ENCODE data around the gene LRRN4CL. TPM values are rescaled to one million over a fixed set of nuclear protein-coding genes. Genes with fewer than 3 reads are reported as not detected.

LRRN4CL gene
- total RNA-seq, 2 experiments from 2014 or later = not detected

- intact Hi-C loops (cut with micrococcal nuclease) = loop anchor here (5.0 kb wide), 1 partner anchor 36 kb away; the partner anchor contains the start of genes EML3 and ROM1
- peaks cover 31% of the 10 kb centered on the region for H3K4me1 Mint-ChIP-seq (ENCODE audit: low read depth)
- no peaks in the 10 kb centered on the region for H3K9me3 Mint-ChIP-seq
- no peak overlapping the region for H3K4me3 Mint-ChIP-seq
- DNase-seq = no peak
- ChIA-PET POLR2A (interaction anchor here (0.6 to 13.3 kb wide), 8 partner anchors 9 to 119 kb away, joined by 3 to 263 read pairs (median 6); partner anchors contain the start of genes BSCL2, C11orf98, CSKMT and GNG3), CTCF (interaction anchor here (1.1 to 1.4 kb wide), 5 partner anchors 17 to 253 kb away, joined by 3 to 4 read pairs (median 3); partner anchors contain the start of genes CSKMT and UQCC3)
- H3K36me3 Mint-ChIP-seq (ENCODE audit: low read depth) = peaks cover 35% of the 10 kb centered on the region
- H3K27ac Mint-ChIP-seq = no peak overlapping the region
- H3K27me3 Mint-ChIP-seq = no peaks in the 10 kb centered on the region
- no peak for TF ChIP-seq CTCF (IDR thresholded peaks at IDR 0.05)
- ATAC-seq = no peak
Observed at GRCh38 chr11:62648185-62648966, 41.0 kb downstream of the LRRN4CL start.

GRCh38 chr11:62647609-62648005 is 41.7 kb downstream of the LRRN4CL start:
- POLR2A ChIA-PET = interaction anchor here (0.6 to 13.3 kb wide), 9 partner anchors 10 to 119 kb away, joined by 3 to 263 read pairs (median 5); partner anchors contain the start of genes BSCL2, C11orf98, CSKMT and GNG3
- peak overlapping the region; percentile 57 for H3K27ac Mint-ChIP-seq
- H3K4me3 Mint-ChIP-seq = no peak overlapping the region

GRCh38 chr11:62646825-62647608 is 42.3 kb downstream of the LRRN4CL start:
- peak overlapping the region; percentile 100 for H3K4me3 Mint-ChIP-seq
- H3K27ac Mint-ChIP-seq = peak overlapping the region; percentile 99
- no peak for ATAC-seq
- H3K36me3 Mint-ChIP-seq (ENCODE audit: low read depth) = peaks cover 39% of the 10 kb centered on the region
- ChIA-PET CTCF (interaction anchor here (1.1 to 1.6 kb wide), 3 partner anchors 47 to 222 kb away, joined by 3 to 4 read pairs (median 3); partner anchors contain the start of gene ZBTB3), POLR2A (interaction anchor here (1.4 to 13.3 kb wide), 10 partner anchors 8 to 208 kb away, joined by 4 to 263 read pairs (median 7); partner anchors contain the start of genes B3GAT3, C11orf98, CSKMT and LBHD1)
- intact Hi-C loops (cut with micrococcal nuclease) = loop anchor here (5.0 kb wide), 1 partner anchor 35 kb away; the partner anchor contains the start of genes EML3 and ROM1
- TF ChIP-seq CTCF (IDR thresholded peaks at IDR 0.05) = no peak
- H3K27me3 Mint-ChIP-seq = no peaks in the 10 kb centered on the region
- no peaks in the 10 kb centered on the region for H3K9me3 Mint-ChIP-seq
- DNase-seq = no peak
- peaks cover 30% of the 10 kb centered on the region for H3K4me1 Mint-ChIP-seq (ENCODE audit: low read depth)

More at GRCh38 chr11:62647609-62648005, 41.7 kb downstream of the LRRN4CL start:
- no peaks in the 10 kb centered on the region for H3K27me3 Mint-ChIP-seq
- DNase-seq = no peak
- H3K36me3 Mint-ChIP-seq (ENCODE audit: low read depth) = peaks cover 40% of the 10 kb centered on the region
- TF ChIP-seq CTCF (IDR thresholded peaks at IDR 0.05) = no peak
- CTCF ChIA-PET = interaction anchor here (1.1 to 1.4 kb wide), 3 partner anchors 18 to 253 kb away, joined by 3 to 4 read pairs (median 3); partner anchors contain the start of gene CSKMT
- intact Hi-C loops (cut with micrococcal nuclease) = loop anchor here (5.0 kb wide), 1 partner anchor 35 kb away; the partner anchor contains the start of genes EML3 and ROM1
- ATAC-seq = no peak
- H3K4me1 Mint-ChIP-seq (ENCODE audit: low read depth) = peaks cover 33% of the 10 kb centered on the region
- H3K9me3 Mint-ChIP-seq = no peaks in the 10 kb centered on the region

GRCh38 chr11:62645946-62646824 is 43.1 kb downstream of the LRRN4CL start, which contains the start of gene GANAB:
Gene GANAB (minus strand): TSS chr11:62646613. CDS start chr11:62646599, 14 bp downstream.
- ATAC-seq = peak; percentile 98
- peak; percentile 100 for DNase-seq
- Mint-ChIP-seq H3K27ac (peak within 1 kb of the TSS; percentile 99), H3K9me3 (no peaks in the 10 kb centered on the region), H3K36me3 (ENCODE audit: low read depth) (peaks cover 40% of the 10 kb centered on the region), H3K4me1 (ENCODE audit: low read depth) (peaks cover 30% of the 10 kb centered on the region), H3K4me3 (peak within 1 kb of the TSS; percentile 100), H3K27me3 (no peaks in the 10 kb centered on the region)
- ChIA-PET POLR2A (interaction anchor here (0.8 to 13.3 kb wide), 15 partner anchors 9 to 209 kb away, joined by 3 to 263 read pairs (median 6); partner anchors contain the start of genes B3GAT3, C11orf98, CSKMT and LBHD1), CTCF (interaction anchor here (0.8 to 1.6 kb wide), 3 partner anchors 35 to 108 kb away, joined by 3 to 4 read pairs (median 3); partner anchors contain the start of gene ZBTB3)
- intact Hi-C loops (cut with micrococcal nuclease) = loop anchor here (5.0 kb wide), 1 partner anchor 34 kb away; the partner anchor contains the start of genes EML3 and ROM1
- TF ChIP-seq CTCF (IDR thresholded peaks at IDR 0.05) = no peak
